ENCODE results near the gene HPN.
A peak's percentile ranks its signal among the peaks of the same experiment; 100 is the strongest.
"Not testable (repeated sequence)": the region's sequence is repeated elsewhere in the genome, so short reads cannot be mapped to it uniquely, and the experiment has no call there.

Gene HPN

DNA sequence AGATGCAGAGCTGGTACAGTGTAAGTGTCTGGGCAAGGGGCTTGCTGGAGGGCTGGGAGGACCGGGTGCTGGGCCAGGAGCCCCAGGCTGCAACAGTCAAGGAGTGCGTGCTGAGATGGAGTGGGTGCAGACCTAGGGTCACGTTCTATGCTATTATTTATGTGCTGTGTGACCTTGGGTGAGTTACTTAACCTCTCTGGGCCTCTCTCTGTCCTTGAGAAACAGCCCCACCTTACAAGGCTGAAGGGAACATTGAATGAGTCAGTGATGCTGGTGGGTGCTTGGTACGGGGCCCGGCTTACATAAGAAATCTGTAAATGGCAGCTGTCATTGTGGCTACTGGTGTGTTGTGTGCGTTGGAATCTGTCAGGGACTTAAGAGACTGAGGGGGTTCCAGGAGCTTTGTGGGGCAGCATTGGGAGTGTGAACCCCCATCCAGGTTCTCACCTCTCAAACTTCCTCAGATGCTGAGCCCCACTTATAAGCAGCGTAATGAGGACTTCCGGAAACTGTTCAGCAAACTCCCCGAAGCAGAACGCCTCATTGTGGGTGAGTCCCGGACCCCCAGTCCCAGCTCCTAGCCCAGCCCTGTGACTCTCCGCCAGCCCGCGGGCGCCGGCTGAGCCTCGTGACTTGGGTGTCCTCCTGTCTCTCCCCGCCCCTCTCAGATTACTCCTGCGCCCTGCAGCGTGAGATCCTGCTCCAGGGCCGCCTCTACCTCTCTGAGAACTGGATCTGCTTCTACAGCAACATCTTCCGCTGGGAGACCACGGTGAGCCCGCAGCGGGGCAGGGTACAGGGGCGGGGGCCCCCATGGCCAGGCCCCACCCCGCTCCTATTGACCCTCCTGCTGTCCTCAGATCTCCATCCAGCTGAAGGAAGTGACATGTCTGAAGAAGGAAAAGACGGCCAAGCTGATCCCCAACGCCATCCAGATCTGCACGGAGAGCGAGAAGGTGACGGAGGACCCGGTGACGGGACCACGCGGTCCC, 31.8 kb upstream of the HPN start:
- DNase-seq (ENCODE audit: low read depth) = no peak

DNA sequence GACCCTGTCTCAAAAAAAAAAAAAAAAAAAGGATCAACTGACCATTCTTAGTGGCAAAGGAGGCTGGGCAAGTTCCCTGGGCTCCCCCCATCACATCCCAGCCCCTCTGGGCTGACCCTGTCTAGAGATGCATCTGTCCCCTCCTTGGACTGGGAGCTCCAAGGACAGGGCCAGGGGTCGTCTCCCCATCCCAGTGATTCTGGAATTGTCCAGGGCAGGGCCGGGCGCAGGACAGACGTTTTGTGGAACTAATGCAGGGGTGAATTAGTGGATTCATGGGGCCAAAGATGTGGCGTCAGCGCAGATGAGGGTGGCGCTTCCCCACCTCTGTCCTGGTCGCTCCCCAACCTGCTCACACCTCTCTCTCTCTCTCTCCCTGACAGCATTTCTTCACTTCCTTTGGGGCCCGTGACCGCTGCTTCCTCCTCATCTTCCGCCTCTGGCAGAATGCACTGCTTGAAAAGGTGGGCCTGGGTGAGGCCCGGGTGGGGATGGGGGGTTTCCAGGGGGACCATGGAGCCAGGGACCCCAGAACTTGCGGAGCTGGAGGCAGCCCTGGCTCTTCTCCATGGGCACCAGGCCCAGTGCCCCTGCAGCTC, 30.3 kb upstream of the HPN start:
- no peak for DNase-seq (ENCODE audit: low read depth)

DNA sequence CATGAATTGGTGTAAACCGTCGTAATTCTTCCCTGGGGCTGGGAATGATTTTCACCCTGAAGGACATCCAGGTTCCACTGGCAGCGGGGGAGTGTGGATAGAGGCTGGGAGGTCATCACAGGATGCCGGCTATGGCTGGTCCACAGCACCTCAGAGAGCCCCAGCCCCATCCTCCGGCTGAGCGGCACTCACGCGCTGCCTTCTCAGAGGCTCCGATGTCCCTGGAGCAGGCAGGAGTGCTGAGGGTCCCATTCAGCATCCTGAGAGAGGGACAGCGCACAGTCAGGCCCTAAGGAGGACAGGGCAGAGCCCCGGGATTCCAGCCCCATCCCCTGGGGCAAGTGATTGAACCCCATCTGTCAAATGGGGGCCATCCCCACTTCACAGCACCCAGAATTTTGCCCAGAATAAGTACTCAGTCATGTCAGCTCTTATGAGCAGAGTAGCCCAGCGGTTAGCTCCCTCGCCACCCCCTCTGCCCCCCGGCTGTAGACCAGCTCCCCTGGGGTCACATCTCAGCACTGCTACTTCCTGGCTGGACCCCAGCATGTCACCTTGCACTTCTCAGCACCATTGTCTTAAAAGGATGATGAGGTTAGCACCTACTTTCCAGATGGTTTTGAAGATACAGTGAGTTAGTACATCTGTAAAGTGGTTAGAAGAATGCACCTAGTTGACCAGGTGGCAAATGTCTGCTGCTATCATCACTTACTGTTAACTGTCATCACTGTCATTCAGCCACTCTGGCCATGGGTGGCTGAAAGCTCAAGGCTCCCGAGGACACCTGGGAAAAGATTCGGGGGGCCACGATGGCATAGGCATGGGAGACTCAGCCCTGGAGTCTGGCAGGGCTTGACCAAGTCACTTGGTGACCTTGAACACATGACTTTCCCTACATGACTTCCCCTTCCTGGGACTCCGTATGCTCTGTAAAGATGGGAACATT, 29.5 kb upstream of the HPN start:
- DNase-seq (ENCODE audit: low read depth) = no peak

DNA sequence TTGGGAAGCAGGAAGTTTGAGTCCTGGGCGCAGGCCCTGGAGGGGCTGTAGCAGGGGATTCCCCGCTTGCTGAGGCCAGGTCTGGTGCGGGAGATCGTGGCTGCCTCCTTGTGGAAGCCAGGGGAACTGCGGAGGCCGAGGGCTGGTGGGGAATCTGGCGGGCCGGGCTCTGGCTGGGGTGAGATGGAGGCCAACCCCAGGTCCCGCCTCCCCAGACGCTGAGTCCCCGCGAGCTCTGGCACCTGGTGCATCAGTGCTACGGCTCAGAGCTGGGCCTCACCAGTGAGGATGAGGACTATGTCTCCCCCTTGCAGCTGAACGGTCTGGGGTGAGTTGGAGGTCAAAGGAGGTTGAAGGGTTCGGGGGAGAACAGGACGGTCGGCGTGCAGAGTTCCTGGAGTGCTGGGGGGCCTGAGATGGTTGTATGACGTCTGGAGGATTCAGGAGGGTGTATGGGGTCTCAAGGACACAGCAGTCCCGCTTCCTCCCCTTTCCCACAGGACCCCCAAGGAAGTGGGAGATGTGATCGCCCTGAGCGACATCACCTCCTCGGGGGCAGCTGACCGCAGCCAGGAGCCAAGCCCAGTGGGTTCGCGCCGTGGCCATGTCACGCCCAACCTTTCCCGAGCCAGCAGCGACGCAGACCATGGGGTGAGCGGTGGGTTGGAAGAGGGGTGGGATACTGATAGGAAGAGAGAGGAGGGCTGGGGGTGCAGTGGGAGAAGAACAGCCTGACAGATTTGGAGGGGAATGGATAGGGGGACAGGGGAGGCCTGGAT, 28.3 kb upstream of the HPN start:
- DNase-seq (ENCODE audit: low read depth) = peak; percentile 69

DNA sequence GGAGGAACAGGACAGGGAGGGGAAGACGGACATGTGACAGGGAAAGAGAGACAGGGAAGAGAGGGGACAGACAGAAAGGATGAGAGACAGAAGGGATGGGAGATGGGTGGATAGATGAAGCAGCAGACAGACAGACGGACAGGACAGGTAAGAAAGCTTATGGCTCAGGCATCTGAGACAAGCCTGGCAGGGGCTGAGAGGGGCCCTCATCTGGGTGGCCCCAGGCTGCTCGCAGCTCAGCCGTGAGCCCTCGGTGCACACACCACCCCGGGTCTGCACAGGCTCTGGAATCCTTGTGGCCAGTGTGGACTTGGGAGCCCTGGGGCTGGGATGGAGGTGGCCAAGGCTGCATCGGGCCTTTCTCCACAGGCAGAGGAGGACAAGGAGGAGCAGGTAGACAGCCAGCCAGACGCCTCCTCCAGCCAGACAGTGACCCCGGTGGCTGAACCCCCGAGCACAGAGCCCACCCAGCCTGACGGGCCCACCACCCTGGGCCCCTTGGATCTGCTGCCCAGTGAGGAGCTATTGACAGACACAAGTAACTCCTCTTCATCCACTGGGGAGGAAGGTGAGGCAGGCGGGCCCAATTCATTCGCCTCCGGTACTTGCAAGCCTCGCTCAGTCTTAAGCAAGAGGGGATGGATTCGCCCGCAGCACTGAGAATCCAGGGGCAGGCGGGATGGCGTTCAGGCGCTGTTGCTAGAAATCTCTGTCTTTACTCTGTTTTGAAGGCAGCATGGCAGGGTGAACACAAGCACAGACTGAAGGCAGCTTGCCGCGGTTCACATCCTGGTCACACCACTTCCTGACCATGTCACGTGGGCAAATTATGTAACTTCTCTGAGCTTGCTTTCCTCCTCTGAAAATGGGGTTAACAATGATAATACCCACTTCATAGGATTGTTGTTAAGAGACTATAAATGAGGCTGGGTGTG, 27.4 kb upstream of the HPN start:
- no peak for DNase-seq (ENCODE audit: low read depth)

DNA sequence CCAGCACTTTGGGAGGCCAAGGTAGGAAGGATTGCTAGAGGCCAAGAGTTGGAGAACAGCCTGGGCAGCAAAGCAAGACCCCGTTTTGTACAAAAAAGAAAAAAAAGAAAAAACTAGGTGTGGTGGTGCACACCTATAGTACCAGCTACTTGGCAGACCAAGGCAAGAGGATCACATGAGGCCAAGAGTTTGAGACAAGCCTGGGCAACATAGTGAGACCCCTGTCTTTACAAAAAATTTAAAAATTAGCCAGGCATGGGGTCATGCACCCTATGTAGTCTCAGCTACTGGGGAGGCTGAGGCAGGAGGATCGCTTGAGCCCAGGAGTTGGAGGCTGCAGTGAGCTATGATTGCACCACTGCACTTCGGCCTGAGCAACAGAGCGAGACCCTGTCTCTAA, 26.7 kb upstream of the HPN start:
- DNase-seq (ENCODE audit: low read depth) = not testable (repeated sequence)

DNA sequence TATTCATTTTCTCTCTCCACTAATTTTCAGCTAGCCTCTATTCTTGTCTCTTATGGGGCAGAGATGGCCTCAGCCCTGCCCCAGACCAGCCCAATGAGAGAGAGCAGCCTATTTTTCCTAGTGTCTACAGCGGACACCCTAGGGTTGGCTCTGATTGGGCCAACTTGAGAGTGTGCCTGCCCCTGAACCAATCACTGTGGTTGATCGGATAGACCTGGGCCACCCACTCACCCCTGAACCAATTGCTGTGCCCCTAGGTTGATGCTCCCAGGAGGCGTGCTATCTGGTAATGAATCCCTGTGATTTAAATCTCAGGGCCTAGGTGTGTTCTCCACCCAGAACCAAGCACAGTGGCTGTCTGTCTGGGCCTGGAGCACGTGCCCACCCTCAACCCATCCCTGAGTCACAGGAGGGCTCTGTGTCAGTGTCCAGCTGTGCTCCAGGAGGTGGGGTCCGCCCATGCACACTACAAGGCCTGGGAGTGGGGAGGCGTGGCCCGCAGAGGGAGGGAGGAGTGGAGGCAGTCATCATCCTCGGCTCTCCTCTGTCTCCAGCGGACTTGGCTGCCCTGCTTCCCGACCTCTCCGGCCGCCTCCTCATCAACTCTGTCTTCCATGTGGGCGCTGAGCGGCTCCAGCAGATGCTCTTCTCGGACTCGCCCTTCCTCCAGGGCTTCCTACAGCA, 26.1 kb upstream of the HPN start:
- DNase-seq (ENCODE audit: low read depth) = no peak

DNA sequence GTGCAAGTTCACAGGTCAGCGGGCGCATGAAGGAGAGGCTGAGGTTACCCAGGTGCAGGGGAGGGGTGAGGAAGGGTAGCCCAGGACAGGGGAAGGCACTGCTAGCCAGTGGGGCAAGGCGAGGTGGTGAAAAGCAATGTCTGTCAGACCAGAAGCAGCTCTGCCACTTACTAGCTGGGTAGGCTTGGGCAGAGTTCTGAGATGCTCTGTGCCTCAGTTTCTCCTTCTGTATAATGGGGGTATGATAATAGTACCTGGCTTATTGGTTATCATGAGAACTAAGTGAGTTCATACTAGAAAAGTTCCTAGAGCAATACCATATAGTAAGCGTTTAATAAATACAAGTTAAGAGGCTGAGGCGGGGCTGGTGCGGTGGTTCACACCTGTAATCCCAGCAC, 25.6 kb upstream of the HPN start:
- DNase-seq (ENCODE audit: low read depth) = no peak

DNA sequence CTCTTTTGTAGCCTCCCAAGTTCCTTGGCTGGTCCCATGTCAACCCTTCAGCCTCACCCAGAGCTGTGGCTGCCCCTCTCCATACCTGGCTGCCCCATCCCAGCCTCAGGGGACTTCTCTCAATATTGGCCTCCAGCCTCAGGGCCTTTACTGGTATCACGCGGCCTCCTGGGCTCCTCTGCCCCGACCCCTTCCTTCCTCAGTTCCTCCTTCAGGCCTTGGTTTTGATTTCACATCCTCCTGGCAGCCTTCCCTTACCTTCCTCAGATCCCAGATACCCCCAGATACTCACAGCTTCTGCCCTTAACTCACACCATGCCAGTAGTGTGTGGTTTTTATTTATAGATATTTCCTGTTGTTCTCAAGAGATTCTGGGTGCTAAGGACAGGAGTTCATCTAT, 24.0 kb upstream of the HPN start:
- no peak for DNase-seq (ENCODE audit: low read depth)

DNA sequence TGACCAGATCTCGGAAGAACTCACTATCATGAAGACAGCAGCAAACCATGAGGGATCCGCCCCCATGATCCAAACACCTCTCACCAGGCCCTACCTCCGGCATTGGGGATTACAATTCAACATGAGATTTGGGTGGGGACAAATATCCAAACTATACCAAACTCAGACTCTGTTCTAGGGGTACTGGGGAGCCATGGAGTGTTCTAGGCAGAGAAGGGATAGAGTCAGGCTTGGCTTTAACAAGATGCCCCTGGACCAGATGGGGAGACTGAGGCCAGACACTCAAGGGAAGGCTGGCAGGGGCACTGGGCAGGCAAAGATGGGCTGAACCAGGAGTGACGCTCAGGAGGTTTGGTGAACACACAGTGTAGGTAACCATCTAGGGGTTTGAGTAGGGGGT, 23.1 kb upstream of the HPN start:
- DNase-seq (ENCODE audit: low read depth) = no peak

DNA sequence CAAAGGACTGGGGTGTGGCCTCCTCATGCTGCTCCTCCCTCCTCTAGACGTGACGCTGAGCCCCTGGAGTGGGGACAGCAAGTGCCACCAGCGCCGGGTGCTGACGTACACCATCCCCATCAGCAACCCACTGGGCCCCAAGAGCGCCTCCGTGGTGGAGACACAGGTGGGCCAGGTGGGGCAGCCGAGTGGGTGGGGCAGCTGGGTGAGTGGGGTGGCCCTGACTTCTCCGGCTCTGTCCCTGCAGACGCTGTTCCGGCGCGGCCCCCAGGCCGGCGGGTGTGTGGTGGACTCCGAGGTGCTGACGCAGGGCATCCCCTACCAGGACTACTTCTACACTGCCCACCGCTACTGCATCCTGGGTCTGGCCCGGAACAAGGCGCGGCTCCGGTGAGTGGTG, 22.4 kb upstream of the HPN start:
- no peak for DNase-seq (ENCODE audit: low read depth)

DNA sequence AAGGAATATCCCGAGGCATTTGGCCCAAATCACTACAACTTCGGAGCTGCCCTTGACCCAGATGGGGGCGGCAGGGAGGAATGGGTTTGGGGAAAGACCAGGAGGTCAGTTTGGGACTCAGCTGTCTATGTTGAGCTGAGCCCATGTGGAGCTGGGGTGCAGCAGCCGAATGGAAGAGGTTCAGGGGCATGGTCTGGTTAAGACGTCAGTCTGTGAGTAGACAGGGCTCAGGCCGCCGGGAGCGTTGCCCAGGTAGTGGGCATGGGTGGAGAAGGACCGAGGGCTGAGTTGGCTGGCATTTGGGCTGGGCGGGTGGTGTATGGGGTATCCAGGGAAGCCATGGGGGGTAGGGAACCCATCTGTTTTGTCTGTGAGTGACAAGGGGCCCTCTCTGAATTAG, 20.5 kb upstream of the HPN start:
- DNase-seq (ENCODE audit: low read depth) = no peak

DNA sequence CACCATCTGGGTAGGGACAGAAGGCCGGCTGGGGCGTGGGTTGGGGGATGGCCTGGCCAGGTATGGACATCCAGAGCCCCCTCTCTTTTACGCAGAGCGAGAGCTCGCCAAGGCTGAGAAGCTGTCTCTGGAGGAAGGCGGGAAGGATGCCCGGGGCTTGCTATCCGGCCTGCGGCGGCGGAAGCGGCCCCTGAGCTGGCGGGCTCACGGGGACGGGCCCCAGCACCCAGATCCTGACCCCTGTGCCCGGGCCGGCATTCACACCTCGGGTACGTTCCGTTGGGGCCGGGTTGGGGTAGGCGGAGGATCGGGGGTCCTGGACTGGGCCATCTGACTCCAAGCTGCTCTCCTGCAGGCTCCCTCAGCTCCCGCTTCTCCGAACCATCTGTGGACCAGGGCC, 19.9 kb upstream of the HPN start:
- DNase-seq (ENCODE audit: low read depth) = no peak

DNA sequence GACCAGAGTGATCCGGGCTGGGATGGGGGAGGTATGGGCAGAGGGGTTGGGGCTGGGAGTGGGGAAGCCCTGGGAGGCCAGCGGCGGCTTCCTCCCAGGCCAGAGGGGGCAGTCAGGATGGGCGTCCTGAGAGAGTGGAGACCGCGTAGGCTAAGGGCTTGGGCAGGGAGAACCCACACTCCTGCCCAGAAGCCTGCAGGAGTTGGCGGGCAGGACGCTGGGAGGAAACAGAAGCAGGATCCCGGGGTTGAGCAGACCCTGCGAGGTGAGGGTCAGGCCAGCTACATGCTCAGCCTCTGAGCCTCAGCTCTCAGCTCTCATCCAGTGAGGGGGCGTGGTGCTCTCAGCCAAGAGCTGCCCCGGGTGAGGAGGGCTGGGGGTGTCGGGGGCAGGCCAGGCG, 19.1 kb upstream of the HPN start:
- no peak for DNase-seq (ENCODE audit: low read depth)

DNA sequence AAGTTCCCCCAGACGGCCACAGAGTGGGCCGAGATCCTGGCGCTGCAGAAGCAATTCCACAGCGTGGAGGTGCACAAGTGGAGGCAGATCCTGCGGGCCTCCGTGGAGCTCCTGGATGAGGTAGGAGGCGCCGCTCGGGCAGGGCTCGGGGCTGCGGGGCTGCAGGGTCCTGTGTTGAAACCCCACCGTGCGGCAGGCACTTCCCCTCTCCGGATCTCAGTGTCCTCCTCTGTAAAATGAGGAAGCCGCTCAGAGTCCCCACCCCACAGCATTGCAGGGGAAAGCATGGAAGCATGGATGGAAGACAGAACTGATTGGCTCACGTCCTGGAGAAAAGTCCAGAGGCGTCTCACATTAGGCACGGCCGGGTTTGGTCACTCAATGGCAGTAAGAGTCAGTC, 18.1 kb upstream of the HPN start:
- DNase-seq (ENCODE audit: low read depth) = no peak

DNA sequence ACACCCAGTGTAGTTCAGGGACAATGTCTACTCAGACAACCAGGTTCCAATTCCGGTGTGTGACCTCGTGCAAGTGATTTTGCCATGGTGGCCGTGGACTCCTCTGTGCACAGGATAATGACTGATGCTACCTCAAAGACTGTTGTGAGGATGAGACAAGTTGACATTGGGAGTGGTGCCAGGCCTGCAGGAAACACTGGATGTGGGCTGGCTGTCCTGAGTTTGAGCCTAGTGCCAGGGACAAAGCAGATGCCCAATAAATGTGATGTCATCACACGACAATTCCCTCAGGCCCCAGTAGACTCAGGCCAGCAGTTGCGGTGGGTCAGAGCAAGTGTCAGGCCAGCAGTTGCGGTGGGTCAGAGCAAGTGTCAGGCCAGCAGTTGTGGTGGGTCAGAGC, 17.4 kb upstream of the HPN start:
- no peak for DNase-seq (ENCODE audit: low read depth)

DNA sequence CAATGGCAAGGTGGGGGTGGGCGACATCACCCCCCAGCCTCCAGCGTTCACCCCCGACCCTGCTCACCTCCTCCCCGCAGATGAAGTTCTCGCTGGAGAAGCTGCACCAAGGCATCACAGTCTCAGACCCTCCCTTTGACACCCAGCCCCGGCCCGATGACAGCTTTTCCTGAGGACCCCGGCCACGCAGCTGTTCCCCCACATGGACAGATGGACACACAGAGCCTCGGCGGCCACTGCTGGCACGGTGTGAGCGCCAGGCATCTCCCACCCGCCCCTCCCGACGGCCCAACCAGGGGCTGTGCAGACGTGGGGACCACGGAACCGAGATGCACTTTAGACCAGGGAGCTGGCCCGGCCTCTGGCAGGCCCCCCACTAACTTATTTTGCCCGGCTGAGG, 15.6 kb upstream of the HPN start:
- no peak for DNase-seq (ENCODE audit: low read depth)

DNA sequence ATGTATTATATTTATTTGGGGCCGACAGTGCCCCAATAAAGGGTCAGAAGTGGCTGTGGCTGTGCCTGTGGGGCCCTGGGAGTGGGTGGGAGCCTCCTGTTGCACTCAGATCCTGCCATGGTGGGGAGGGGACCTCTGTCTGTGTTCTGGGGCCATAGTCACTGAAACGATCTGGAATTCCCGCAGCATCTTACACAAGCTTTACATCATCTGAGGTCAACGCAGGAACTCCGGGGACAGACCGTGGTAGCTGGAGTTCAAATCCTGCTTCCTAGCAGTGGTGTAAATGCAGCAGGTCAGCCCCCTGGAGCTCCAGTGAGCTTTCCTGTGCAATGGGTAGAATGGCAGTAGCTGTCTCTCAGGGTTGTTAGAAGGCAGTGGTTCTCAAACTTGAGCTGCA, 15.1 kb upstream of the HPN start:
- no peak for DNase-seq (ENCODE audit: low read depth)

DNA sequence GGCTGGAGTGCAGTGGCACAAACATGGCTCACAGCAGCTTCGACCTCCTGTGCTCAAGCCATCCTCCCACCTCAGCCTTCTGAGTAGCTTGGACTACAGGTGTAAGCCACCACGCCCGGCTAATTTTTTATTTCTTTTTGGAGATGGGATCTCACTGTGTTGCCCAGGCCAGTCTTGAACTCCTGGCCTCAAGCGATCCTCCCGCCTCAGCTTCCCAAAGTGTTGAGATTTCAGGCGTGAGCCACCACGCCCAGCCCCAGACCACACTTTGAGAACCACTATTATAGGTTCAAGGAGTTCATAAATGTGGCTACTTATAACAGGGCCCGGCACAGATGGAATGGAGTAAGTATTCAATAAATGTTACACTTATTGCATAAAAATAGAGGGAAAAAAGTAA, 14.5 kb upstream of the HPN start:
- no peak for DNase-seq (ENCODE audit: low read depth)
